GM12878 (cell line): Measurements from ENCODE around the gene LORICRIN. TPM values are rescaled to one million over a fixed set of nuclear protein-coding genes. Genes with fewer than 3 reads are reported as not detected.

Experiments
- ATAC-seq: fragments of 200-7000 bp; cut with Tn5 transposase; 3 replicates; pipeline ENCODE4 v1.9.1; 2020; ENCODE audit warnings: mild to moderate bottlenecking, moderate library complexity
- BruUV-seq: library from RNA; stranded (reverse); fragments of 400-500 nt; replicated peaks from 2 replicates; lab custom pipeline; 2021; lab: Mats Ljungman, UMichigan
- CTCF ChIA-PET: fragments of 300-600 bp; sonication (Branson Sonifier 250); formaldehyde crosslinking; extraction: SDS; loops from one replicate; lab custom pipeline; 2021; ENCODE audit warnings: inconsistent platforms; lab: Yijun Ruan, JAX
- POLR2A ChIA-PET: fragments of 350-600 bp; formaldehyde crosslinking; extraction: SDS; loops from one replicate; lab custom pipeline; 2021; ENCODE audit warnings: inconsistent platforms; lab: Charles Lee
- RAD21 ChIA-PET: fragments of 300-600 bp; sonication (Branson Sonifier 250); formaldehyde crosslinking; loops from one replicate; lab custom pipeline; 2023; ENCODE audit warnings: antibody characterized with exemption; ENCODE audit not compliant: unreplicated experiment; lab: Charles Lee
- SMC1A ChIA-PET: fragments of 300-600 bp; sonication (Branson Sonifier 250); formaldehyde crosslinking; loops from one replicate; lab custom pipeline; 2023; ENCODE audit not compliant: unreplicated experiment, uncharacterized antibody; lab: Charles Lee
- DNase-seq: peaks from one replicate; pipeline ENCODE4 v3.0.0-alpha.2; 2011; ENCODE audit warnings: low read depth, low spot score
- FAIRE-seq: peaks from 3 replicates; lab custom pipeline; 2011; peaks lifted over from hg19 to GRCh38; lab: Jason Lieb, UNC
- H2AFZ ChIP-seq: 2 replicates; pipeline ENCODE4 v1.6.0; 2011; ENCODE audit warnings: low read depth, low read length, control low read depth; ENCODE audit not compliant: control insufficient read depth
- H3K27ac ChIP-seq: 2 replicates; pipeline ENCODE4 v1.5.1; 2011; ENCODE audit warnings: control low read depth; ENCODE audit not compliant: control insufficient read depth, insufficient read depth
- H3K27me3 ChIP-seq, 2 experiments: replicated peaks in 1 of 2; 2 replicates each; pipeline versions ENCODE4 v1.6.0 to v1.6.1; 2011; ENCODE audit warnings: low read length in 1 of 2; ENCODE audit not compliant: control insufficient read depth in 2 of 2, insufficient read depth in 2 of 2
- H3K36me3 ChIP-seq, 2 experiments: 2 replicates each; pipeline ENCODE4 v1.5.1; 2011; ENCODE audit warnings: low read length in 1 of 2; ENCODE audit not compliant: control insufficient read depth in 2 of 2, insufficient read depth in 2 of 2
- H3K4me1 ChIP-seq: 2 replicates; pipeline ENCODE4 v1.6.1; 2011; ENCODE audit warnings: mild to moderate bottlenecking, low read length, moderate library complexity, mixed read lengths; ENCODE audit not compliant: control insufficient read depth, insufficient read depth
- H3K4me2 ChIP-seq: 2 replicates; pipeline ENCODE4 v1.6.0; 2011; ENCODE audit warnings: control low read depth; ENCODE audit not compliant: control insufficient read depth, insufficient read depth
- H3K4me3 ChIP-seq: fragments of 200-600 bp; sonication (generic); 2 replicates; pipeline ENCODE4 v1.5.1; 2016
- H3K79me2 ChIP-seq: 2 replicates; pipeline ENCODE4 v1.6.0; 2011; ENCODE audit warnings: low read length; ENCODE audit not compliant: control insufficient read depth, insufficient read depth
- H3K9ac ChIP-seq: 2 replicates; pipeline ENCODE4 v1.8.0; 2011; ENCODE audit warnings: low read length, control low read depth, mixed read lengths; ENCODE audit not compliant: control insufficient read depth, insufficient read depth
- H3K9me3 ChIP-seq: replicated peaks from 3 replicates; pipeline ENCODE4 v1.5.1; 2011; ENCODE audit warnings: mild to moderate bottlenecking, low read length; ENCODE audit not compliant: control insufficient read depth, insufficient read depth
- H4K20me1 ChIP-seq: 2 replicates; pipeline ENCODE4 v1.6.0; 2011; ENCODE audit not compliant: control insufficient read depth, insufficient read depth
- BCL3 ChIP-seq: IDR thresholded peaks from 2 replicates; pipeline ENCODE4 v1.6.1; 2011; ENCODE audit warnings: borderline replicate concordance, low read depth, mild to moderate bottlenecking, moderate library complexity, low read length; ENCODE audit not compliant: insufficient read depth, poor library complexity, severe bottlenecking
- BRCA1 ChIP-seq: IDR thresholded peaks from 2 replicates; pipeline ENCODE4 v1.6.1; 2011; ENCODE audit warnings: low read depth, low read length, improper control_type of control experiment
- CEBPZ ChIP-seq: fragments of 150-350 bp; IDR thresholded peaks from 2 replicates; pipeline ENCODE4 v1.6.1; 2016; ENCODE audit warnings: low read depth, low read length
- IKZF1 ChIP-seq: fragments of 450-650 bp; conservative IDR thresholded peaks from 2 replicates; pipeline ENCODE4 v1.6.1; 2017; ENCODE audit warnings: antibody characterized with exemption, mild to moderate bottlenecking
- MEF2A ChIP-seq: IDR thresholded peaks from 2 replicates; pipeline ENCODE4 v1.6.1; 2011; ENCODE audit warnings: low read depth, mild to moderate bottlenecking, low read length, moderate library complexity; ENCODE audit not compliant: insufficient read depth
- MYB ChIP-seq: fragments of 150-350 bp; IDR thresholded peaks from 2 replicates; pipeline ENCODE4 v1.6.1; 2014; ENCODE audit warnings: mild to moderate bottlenecking, low read depth, low read length, borderline replicate concordance
- POLR2AphosphoS5 ChIP-seq: IDR thresholded peaks from 2 replicates; pipeline ENCODE4 v1.6.1; 2011; ENCODE audit warnings: mild to moderate bottlenecking, low read length, inconsistent platforms
- RAD51 ChIP-seq: fragments of 450-650 bp; IDR thresholded peaks from 2 replicates; pipeline ENCODE4 v1.6.1; 2016; ENCODE audit warnings: moderate library complexity, mild to moderate bottlenecking, inconsistent platforms
- RB1 ChIP-seq: fragments of 450-650 bp; formaldehyde crosslinking; IDR thresholded peaks from 2 replicates; pipeline ENCODE4 v1.6.1; 2017; ENCODE audit warnings: mild to moderate bottlenecking, borderline replicate concordance
- SREBF1 ChIP-seq: IDR thresholded peaks from 2 replicates; pipeline ENCODE4 v1.6.1; 2012; ENCODE audit warnings: mild to moderate bottlenecking, low read length
- STAT3 ChIP-seq: IDR thresholded peaks from 2 replicates; pipeline ENCODE4 v1.6.1; 2011; ENCODE audit warnings: low read depth, low read length, improper control_type of control experiment
- TCF3 ChIP-seq: IDR thresholded peaks from 2 replicates; pipeline ENCODE4 v1.6.1; 2012; ENCODE audit warnings: low read depth, mild to moderate bottlenecking, low read length, borderline replicate concordance; ENCODE audit not compliant: insufficient read depth
- TCF7 ChIP-seq: IDR thresholded peaks from 2 replicates; pipeline ENCODE4 v1.6.1; 2014; ENCODE audit warnings: antibody characterized with exemption, borderline replicate concordance
- ZNF384 ChIP-seq: IDR thresholded peaks from 2 replicates; pipeline ENCODE4 v1.6.1; 2012; ENCODE audit warnings: low read depth, mild to moderate bottlenecking, low read length, improper control_type of control experiment, borderline replicate concordance
- ZNF687 ChIP-seq: fragments of 450-650 bp; IDR thresholded peaks from 2 replicates; pipeline ENCODE4 v1.6.1; 2017; ENCODE audit warnings: mild to moderate bottlenecking, moderate library complexity
- WGBS: methylation state at CpG from one replicate; pipeline ENCODE4 v1.1.6; 2016; ENCODE audit warnings: low lambda C conversion rate; ENCODE audit not compliant: insufficient replicate concordance, insufficient coverage; ENCODE audit errors: missing lambda C conversion rate; 5-methylcytosine and 5-hydroxymethylcytosine counted together
- in situ Hi-C: fragments of 300-500 bp; cut with MboI; formaldehyde crosslinking; loops from 9 replicates; pipeline ENCODE4 v1.14.3; 2018; ENCODE audit warnings: mixed read lengths
- intact Hi-C: fragments of 100-400 bp; cut with micrococcal nuclease; formaldehyde crosslinking; loops from one replicate; pipeline ENCODE4 v1.14.2; 2022; ENCODE audit not compliant: unreplicated experiment
- polyA plus RNA-seq, 11 experiments: library from polyadenylated mRNA; depleted of rRNA in 4 of 11; unstranded in 6 of 11; stranded (reverse) in 5 of 11; fragments of >200 nt; fragmentation: Nextera tagmentation in 4 of 11; fragmentation: Illumina TruSeq in 1 of 11; extraction: Ambion mirVana in 4 of 11; extraction: Trizol in 1 of 11; gene quantifications; 1 replicate in 1 of 11; 2 replicates in 10 of 11; pipeline versions ENCODE4 v1.2.1 to v1.2.3, GENCODE V29; 2011 to 2016; ENCODE audit warnings: inconsistent platforms in 2 of 11, missing spikeins in 2 of 11, low read depth in 1 of 11
- total RNA-seq, 4 experiments: library from RNA; depleted of rRNA in 3 of 4; stranded (reverse); fragments of >200 nt in 3 of 4; fragmentation: Illumina TruSeq in 1 of 4; extraction: Trizol in 1 of 4; gene quantifications; 2 replicates each; pipeline versions ENCODE4 v1.2.1 to v1.2.3, GENCODE V29; 2013 to 2021

LORICRIN gene
- total and polyA plus RNA-seq, 10 of the 15 experiments (the other 5 are each of a cell fraction or from before 2014, with no cell fraction given), result 0.06 to 0.37 TPM; not detected in 8

- 0% methylated on average over 1 of the region's 1 CpG for WGBS
- ATAC-seq (no peak), DNase-seq (no peak), FAIRE-seq (no peak)
- Histone ChIP-seq H3K79me2 (no peaks in the 10 kb centered on the region), H3K9me3 (no peaks in the 10 kb centered on the region; the same call in 2 of the 3 replicates), H3K27me3 (no peaks in the 10 kb centered on the region; a peak in 1 of 4 replicates), H4K20me1 (no peaks in the 10 kb centered on the region), H3K4me2 (no peak overlapping the region), H3K36me3 (no peaks in the 10 kb centered on the region), H3K4me3 (no peak overlapping the region), H2AFZ (no peak overlapping the region), H3K9ac (no peak overlapping the region), H3K4me1 (no peaks in the 10 kb centered on the region), H3K27ac (no peak overlapping the region)
- in situ Hi-C loops (no loop called here), intact Hi-C loops (no loop called here)
- ChIA-PET RAD21 (interaction anchor here (1.0 kb wide), 1 partner anchor 9 kb away, joined by 3 read pairs; no protein-coding TSS in a partner anchor), CTCF (interaction anchor here (1.0 to 2.8 kb wide), 3 partner anchors 9 to 18 kb away, joined by 5 to 12 read pairs (median 7); no protein-coding TSS in a partner anchor), POLR2A (interaction anchor here (0.8 to 1.5 kb wide), 2 partner anchors 9 to 12 kb away, joined by 3 to 5 read pairs; no protein-coding TSS in a partner anchor), SMC1A (interaction anchor here (1.1 to 1.6 kb wide), 5 partner anchors 17 to 42 kb away, joined by 3 to 4 read pairs (median 4); no protein-coding TSS in a partner anchor)
- BruUV-seq, result no TSS peak
- TF ChIP-seq RB1 (no peak), BCL3 (no peak), RAD51 (no peak), POLR2AphosphoS5 (no peak), IKZF1 (no peak), MEF2A (no peak), CEBPZ (no peak), ZNF384 (no peak), SREBF1 (no peak), ZNF687 (no peak), TCF7 (no peak), STAT3 (no peak), BRCA1 (no peak), TCF3 (no peak), MYB (no peak)
These were observed 13.5 kb upstream of the LORICRIN start for GRCh38 chr1:153246018-153246417.
